Liver (tissue), 9 donors: Measurements from ENCODE around the gene SLC7A4. TPM values are rescaled to one million over a fixed set of nuclear protein-coding genes. Genes with fewer than 3 reads are reported as not detected.

Source experiments
- DNase-seq: peaks from one replicate; pipeline ENCODE4 v3.0.0-alpha.2; 2017; ENCODE audit warnings: low spot score
- H3K27ac ChIP-seq, 2 donors: one replicate each; pipeline ENCODE4 v1.7.0; 2013; ENCODE audit warnings: inconsistent platforms in 2 of 2, low read length in 2 of 2, control low read depth in 1 of 2, low read depth in 1 of 2, mild to moderate bottlenecking in 1 of 2
- H3K27me3 ChIP-seq, 4 donors: one replicate each; pipeline versions ENCODE4 v1.6.1 to v1.7.0; 2013; ENCODE audit warnings: low read length in 3 of 4, inconsistent platforms in 1 of 4, mild to moderate bottlenecking in 1 of 4, moderate library complexity in 1 of 4; ENCODE audit not compliant: control insufficient read depth in 4 of 4, insufficient read depth in 4 of 4
- H3K36me3 ChIP-seq, 4 donors: one replicate each; pipeline versions ENCODE4 v1.6.1 to v1.7.0; 2013; ENCODE audit warnings: low read length in 3 of 4, mild to moderate bottlenecking in 3 of 4, low read depth in 1 of 4, moderate library complexity in 1 of 4; ENCODE audit not compliant: control insufficient read depth in 4 of 4, insufficient read depth in 3 of 4
- H3K4me1 ChIP-seq, 4 donors: one replicate each; pipeline versions ENCODE4 v1.6.1 to v1.7.0; 2013; ENCODE audit warnings: low read length in 3 of 4, mild to moderate bottlenecking in 3 of 4, moderate library complexity in 1 of 4; ENCODE audit not compliant: control insufficient read depth in 4 of 4, insufficient read depth in 4 of 4
- H3K4me3 ChIP-seq, 3 donors: one replicate each; pipeline versions ENCODE4 v1.6.1 to v1.7.0; 2013; ENCODE audit warnings: low read length in 3 of 3, control low read depth in 1 of 3, low read depth in 1 of 3, mild to moderate bottlenecking in 1 of 3
- H3K9ac ChIP-seq, 2 donors: one replicate each; pipeline ENCODE4 v1.7.0; 2013; ENCODE audit warnings: low read length in 2 of 2, mild to moderate bottlenecking in 2 of 2, moderate library complexity in 2 of 2, control low read depth in 1 of 2, low read depth in 1 of 2
- H3K9me3 ChIP-seq, 4 donors: one replicate each; pipeline versions ENCODE4 v1.6.1 to v1.7.0; 2013; ENCODE audit warnings: low read length in 3 of 4; ENCODE audit not compliant: control insufficient read depth in 4 of 4
- ATF3 ChIP-seq: IDR thresholded peaks from 2 replicates; pipeline ENCODE4 v1.6.1; 2016; ENCODE audit warnings: antibody characterized with exemption
- CTCF ChIP-seq: fragments of 150-350 bp; IDR thresholded peaks from 2 replicates; pipeline ENCODE4 v1.5.1; 2017; ENCODE audit warnings: improper control_type of control experiment, low read depth, low read length; ENCODE audit not compliant: missing input control
- EGR1 ChIP-seq, 2 donors: IDR thresholded peaks; 2 replicates each; pipeline ENCODE4 v1.6.1; 2016 to 2018; ENCODE audit warnings: antibody characterized with exemption in 2 of 2, low read depth in 2 of 2
- FOXA1 ChIP-seq: IDR thresholded peaks from 2 replicates; pipeline ENCODE4 v1.6.1; 2016; ENCODE audit warnings: antibody characterized with exemption
- FOXA2 ChIP-seq: IDR thresholded peaks from 2 replicates; pipeline ENCODE4 v1.6.1; 2016; ENCODE audit warnings: antibody characterized with exemption
- GABPA ChIP-seq, 2 donors: IDR thresholded peaks in 1 of 2; conservative IDR thresholded peaks in 1 of 2; 2 replicates each; pipeline ENCODE4 v1.6.1; 2016; ENCODE audit warnings: antibody characterized with exemption in 2 of 2, mild to moderate bottlenecking in 1 of 2, moderate library complexity in 1 of 2
- HNF4A ChIP-seq, 2 donors: conservative IDR thresholded peaks; 2 replicates each; pipeline ENCODE4 v1.6.1; 2016; ENCODE audit warnings: antibody characterized with exemption in 2 of 2, mild to moderate bottlenecking in 2 of 2
- HNF4G ChIP-seq: IDR thresholded peaks from 2 replicates; pipeline ENCODE4 v1.6.1; 2016; ENCODE audit warnings: antibody characterized with exemption
- JUND ChIP-seq, 2 donors: IDR thresholded peaks; 2 replicates each; pipeline ENCODE4 v1.6.1; 2016; ENCODE audit warnings: antibody characterized with exemption in 2 of 2
- NR2F2 ChIP-seq: IDR thresholded peaks from 2 replicates; pipeline ENCODE4 v1.6.1; 2016; ENCODE audit warnings: antibody characterized with exemption
- REST ChIP-seq: IDR thresholded peaks from 2 replicates; pipeline ENCODE4 v1.6.1; 2016; ENCODE audit warnings: antibody characterized with exemption, mild to moderate bottlenecking
- RXRA ChIP-seq, 2 donors: IDR thresholded peaks; 2 replicates each; pipeline ENCODE4 v1.6.1; 2017 to 2018; ENCODE audit warnings: antibody characterized with exemption in 2 of 2, mild to moderate bottlenecking in 1 of 2
- SP1 ChIP-seq: IDR thresholded peaks from 2 replicates; pipeline ENCODE4 v1.6.1; 2018; ENCODE audit warnings: antibody characterized with exemption, mild to moderate bottlenecking
- TAF1 ChIP-seq: conservative IDR thresholded peaks from 2 replicates; pipeline ENCODE4 v1.6.1; 2016; ENCODE audit warnings: antibody characterized with exemption, mild to moderate bottlenecking
- YY1 ChIP-seq: IDR thresholded peaks from 2 replicates; pipeline ENCODE4 v1.6.1; 2016; ENCODE audit warnings: antibody characterized with exemption, mild to moderate bottlenecking
- ZBTB33 ChIP-seq: IDR thresholded peaks from 2 replicates; pipeline ENCODE4 v1.6.1; 2016; ENCODE audit warnings: antibody characterized with exemption
- WGBS: extraction: QIAGEN DNeasy Blood & Tissue Kit; methylation state at CpG from one replicate; pipeline ENCODE4 v1.1.7; 2013; 5-methylcytosine and 5-hydroxymethylcytosine counted together
- polyA plus RNA-seq, 2 donors: library from polyadenylated mRNA; stranded (reverse) in 1 of 2; unstranded in 1 of 2; fragments of 200-250 nt in 1 of 2; fragments of >200 nt in 1 of 2; fragmentation: Nextera tagmentation in 1 of 2; extraction: Ambion mirVana in 1 of 2; gene quantifications; one replicate each; pipeline versions ENCODE4 v1.2.1 to v1.2.3, GENCODE V29; 2013 to 2015
- total RNA-seq, 2 donors: library from RNA; depleted of rRNA; stranded (reverse); fragments of >200 nt; gene quantifications; one replicate each; pipeline ENCODE4 v1.2.3, GENCODE V29; 2014
- donor health status: healthy.
- donor health status: healthy.
- donor health status: healthy.
- donor health status: healthy.
- donor health status: healthy.

Gene SLC7A4
- total and polyA plus RNA-seq, 4 donors, result 0.11 to 0.67 (median 0.33) TPM

- WGBS, result 93% methylated on average over 21 of the region's 21 CpGs
- DNase-seq, result no peak
- H3K27me3 ChIP-seq, result no peaks in the 10 kb centered on the region
- H3K27ac ChIP-seq, result no peak overlapping the region
- no peak overlapping the region for H3K4me3 ChIP-seq
- H3K4me1 ChIP-seq, result no peaks in the 10 kb centered on the region
- no peak overlapping the region for H3K9ac ChIP-seq
- TF ChIP-seq ZBTB33 (no peak), GABPA (IDR thresholded peaks at IDR 0.05 in 1 of 2, conservative IDR thresholded peaks at IDR 0.05 in 1 of 2) (no peak), YY1 (no peak), REST (no peak), JUND (IDR thresholded peaks at IDR 0.05) (no peak), TAF1 (no peak), NR2F2 (no peak), CTCF (no peak), ATF3 (no peak)
- H3K9me3 ChIP-seq, result no peaks in the 10 kb centered on the region
- peaks cover 8 to 50% (median 15%) of the 10 kb centered on the region in 4 donors for H3K36me3 ChIP-seq
Observed at GRCh38 chr22:20990184-20991180, 41.9 kb downstream of the SLC7A4 start.

GRCh38 chr22:20989323-20990138, 42.8 kb downstream of the SLC7A4 start:
- WGBS, result 75% methylated on average over 17 of the region's 17 CpGs
- Histone ChIP-seq H3K27me3 (no peaks in the 10 kb centered on the region), H3K9me3 (no peaks in the 10 kb centered on the region), H3K36me3 (peaks cover 8 to 47% (median 15%) of the 10 kb centered on the region in 4 donors), H3K4me1 (no peaks in the 10 kb centered on the region), H3K9ac (no peak overlapping the region), H3K4me3 (no peak overlapping the region), H3K27ac (no peak overlapping the region)
- DNase-seq, result no peak
- TF ChIP-seq ZBTB33, result no peak
- TF ChIP-seq HNF4G, result no peak
- no peak for TF ChIP-seq EGR1 (IDR thresholded peaks at IDR 0.05; ENCODE audit: low read depth in 2 of 2)
- TF ChIP-seq ATF3, result no peak
- no peak for TF ChIP-seq GABPA (IDR thresholded peaks at IDR 0.05 in 1 of 2, conservative IDR thresholded peaks at IDR 0.05 in 1 of 2)
- TF ChIP-seq RXRA (IDR thresholded peaks at IDR 0.05), result no peak
- no peak for TF ChIP-seq FOXA1
- TF ChIP-seq CTCF, result no peak
- TF ChIP-seq FOXA2, result no peak
- no peak for TF ChIP-seq HNF4A (conservative IDR thresholded peaks at IDR 0.05)
- TF ChIP-seq SP1, result no peak
